ENCODE data around the gene SDCBP2.
"Not testable (repeated sequence)": the region's sequence is repeated elsewhere in the genome, so short reads cannot be mapped to it uniquely, and the experiment has no call there.

SDCBP2 gene

DNA sequence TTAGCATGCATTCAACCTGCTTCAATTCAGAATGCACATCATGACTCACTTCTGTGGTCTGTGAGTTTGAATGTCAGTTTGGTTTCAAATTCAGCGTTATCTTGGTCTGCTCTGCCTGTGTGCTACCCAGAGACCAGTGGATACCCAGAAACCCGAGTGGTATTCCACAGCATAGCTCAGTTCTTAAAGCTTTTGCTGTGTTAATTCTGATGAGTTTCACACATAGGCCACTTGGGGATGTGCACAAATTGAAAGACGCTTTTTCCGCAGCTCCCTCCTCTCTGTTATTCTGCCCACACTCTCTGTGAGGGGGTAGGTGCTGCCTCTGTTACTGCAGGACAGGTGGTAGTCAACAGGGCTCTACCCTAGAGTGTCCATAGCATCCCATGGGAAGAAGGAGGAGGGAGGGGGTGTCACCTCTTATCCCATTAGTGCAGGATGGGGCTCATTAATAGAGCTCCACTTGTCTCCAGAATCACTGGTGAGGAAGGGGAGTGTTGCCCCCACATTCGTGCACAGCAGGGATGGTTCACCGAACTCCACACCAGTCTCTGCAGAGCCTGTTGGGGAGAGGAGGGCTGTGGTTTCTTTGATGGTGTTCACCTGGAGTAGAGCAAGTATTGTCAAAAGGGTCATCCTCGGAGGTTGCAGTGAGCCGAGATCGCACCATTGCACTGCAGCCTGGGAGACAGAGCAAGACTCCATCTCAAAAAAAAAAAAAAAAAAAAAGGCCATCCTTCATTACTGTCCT lies 29.2 kb upstream of the SDCBP2 start:
- DNase-seq (ENCODE audit: low spot score) = no peak

DNA sequence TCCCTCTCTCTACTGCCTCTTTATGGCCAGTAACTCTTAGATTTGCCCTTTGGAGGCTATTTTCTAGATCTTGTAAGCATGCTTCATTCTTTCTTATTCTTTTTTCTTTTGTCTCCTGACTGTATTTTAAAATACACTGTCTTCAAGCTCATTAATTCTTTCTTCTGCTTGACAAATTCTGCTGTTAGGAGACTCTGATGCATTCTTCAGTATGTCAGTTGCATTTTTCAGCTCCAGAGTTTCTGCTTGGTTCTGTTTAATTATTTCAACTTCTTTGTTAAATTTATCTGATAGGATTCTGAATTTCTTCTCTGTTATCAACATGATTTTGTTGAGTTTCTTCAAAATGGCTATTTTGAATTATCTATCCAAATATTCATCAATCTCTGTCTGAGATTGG lies 25.0 kb upstream of the SDCBP2 start:
- no peak for DNase-seq (ENCODE audit: low spot score)

DNA sequence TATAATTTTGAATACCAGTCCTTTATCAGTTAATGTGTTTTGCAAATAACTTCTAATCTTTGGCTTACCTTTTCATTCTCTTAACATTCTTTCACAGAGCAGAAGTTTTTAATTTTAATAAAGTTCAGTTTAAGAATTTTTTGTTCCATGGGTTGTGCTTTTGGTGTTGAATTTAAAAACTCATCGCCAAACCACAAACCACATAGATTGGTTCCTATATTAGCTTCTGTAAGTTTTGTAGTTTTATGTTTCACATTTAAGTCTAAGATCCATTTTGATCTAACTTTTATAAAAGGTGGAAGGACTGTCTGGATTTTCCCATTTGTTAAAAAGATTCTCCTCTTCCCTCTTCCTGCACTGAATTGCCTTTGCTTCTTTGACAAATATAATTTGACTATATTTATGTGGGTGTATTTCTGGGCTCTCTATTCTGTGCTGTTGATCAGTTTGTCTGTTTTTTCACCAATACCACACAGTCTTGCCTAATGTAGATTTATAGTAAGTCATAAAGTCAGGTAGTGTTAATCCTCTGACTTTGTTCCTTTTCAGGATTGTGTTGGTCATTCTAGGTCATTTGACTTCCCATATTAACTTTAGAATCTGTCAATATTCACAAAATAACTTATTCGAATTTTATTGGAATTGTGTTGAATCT lies 17.5 kb upstream of the SDCBP2 start:
- DNase-seq (ENCODE audit: low spot score) = no peak

DNA sequence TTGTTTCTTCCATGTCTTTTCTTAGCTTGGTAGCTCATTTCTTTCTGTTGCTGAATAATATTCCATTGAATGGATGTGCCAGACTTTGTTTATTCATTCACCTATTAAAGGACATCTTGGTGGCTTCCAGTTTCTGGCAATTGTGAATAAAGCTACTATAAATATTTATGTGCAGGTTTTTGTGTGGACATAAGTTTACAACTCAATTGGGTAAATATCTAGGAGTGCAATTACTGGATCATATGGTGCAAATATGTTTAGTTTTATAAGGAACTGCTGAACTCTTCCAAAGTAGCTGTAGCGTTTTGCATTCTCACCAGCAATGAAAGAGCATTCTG lies 16.8 kb upstream of the SDCBP2 start:
- no peak for DNase-seq (ENCODE audit: low spot score)

DNA sequence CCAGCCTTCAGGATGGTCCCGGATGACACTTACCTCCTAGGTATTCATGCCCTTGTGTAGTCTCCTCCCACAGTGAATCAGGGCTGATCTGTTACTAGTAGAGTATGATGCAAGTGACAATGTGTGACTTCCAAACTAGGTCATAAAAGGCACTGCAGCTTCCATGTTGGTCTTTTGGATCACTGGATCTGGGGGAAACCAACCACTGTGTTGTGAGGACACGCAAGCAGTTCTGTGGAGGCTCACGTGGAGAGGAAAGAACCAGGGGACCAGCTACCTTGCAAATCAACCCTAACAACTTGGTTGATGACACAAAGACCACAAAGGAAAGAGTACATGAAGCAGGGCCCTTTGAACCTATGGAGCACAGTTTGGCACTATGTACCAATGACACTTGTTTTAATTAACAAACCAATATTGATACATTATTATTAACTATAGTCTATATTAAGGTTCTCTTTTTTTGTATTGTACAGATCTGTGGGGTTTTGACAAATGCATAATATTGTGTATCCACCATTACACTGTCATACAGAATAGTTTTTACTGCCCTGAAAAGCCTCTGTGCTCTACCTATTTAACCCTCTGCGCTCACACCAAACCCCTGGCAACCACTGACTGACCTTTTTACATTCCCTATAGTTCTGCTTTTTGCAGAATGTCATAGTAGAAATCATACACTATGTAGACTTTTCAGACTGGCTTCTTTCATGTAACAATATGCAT lies 16.3 kb upstream of the SDCBP2 start:
- DNase-seq (ENCODE audit: low spot score) = no peak

DNA sequence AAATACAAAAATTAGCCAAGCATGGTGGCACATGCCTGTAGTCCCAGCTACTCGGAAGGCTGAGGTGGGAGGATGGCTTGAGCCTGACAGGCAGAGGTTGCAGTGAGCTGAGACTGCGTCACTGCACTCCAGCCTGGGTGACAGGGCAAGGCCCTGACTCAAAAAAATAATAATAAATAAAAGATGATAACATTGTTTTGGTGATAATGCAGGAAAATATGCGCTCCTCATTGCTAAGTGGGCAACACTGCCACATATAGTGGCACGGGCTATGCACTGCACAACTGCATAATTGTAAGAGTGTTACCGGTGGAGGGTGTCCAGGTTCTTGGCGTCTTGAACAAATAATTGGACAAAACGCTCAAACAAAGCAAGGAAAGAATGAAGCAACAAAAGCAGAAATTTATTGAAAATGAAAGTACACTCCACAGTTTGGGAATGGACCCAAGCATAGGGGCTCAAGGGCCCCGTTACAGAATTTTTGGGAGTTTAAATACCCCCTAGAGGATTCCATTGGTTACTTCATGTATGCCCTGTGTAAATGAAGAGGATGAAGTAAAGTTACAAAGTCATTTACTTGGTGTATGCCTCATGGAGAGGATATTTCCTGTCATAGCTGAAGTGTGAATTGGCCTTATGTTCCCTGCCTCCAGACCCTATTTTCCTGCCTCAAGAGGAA lies 14.6 kb upstream of the SDCBP2 start:
- not testable (repeated sequence) for DNase-seq (ENCODE audit: low spot score)

DNA sequence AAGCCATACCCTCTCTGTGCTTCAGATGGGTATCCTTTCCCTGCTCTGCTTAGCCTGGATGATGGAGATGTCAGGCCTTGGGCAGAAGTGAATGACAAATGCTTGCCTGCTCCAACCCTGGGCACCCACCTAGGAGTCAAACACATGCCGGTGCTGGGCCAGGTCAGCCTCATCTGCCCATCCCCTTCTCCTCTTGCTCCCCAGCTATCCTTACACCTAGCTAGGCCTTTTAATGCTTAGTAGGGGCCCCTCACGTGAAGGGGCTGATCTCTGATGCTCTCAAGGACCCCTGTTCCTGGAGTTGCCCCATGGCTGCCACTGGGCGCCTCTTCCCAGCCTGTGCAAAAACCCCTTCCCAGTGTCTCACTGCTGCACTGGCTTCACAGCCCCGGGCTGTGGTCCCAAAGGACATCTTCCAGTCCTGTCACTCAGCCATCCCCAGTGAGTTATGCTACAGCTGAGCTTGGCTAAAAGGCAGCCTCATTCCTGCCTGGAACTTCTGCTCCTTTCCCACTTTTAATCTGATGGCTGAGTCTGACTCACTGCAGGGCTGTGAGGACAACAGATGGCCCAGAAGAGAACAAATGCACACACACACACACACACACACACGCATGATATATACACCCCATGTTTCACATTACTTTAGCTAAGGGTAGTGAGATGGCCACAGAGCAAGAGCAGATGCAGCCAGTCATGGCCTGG lies 12.8 kb upstream of the SDCBP2 start:
- DNase-seq (ENCODE audit: low spot score) = no peak

DNA sequence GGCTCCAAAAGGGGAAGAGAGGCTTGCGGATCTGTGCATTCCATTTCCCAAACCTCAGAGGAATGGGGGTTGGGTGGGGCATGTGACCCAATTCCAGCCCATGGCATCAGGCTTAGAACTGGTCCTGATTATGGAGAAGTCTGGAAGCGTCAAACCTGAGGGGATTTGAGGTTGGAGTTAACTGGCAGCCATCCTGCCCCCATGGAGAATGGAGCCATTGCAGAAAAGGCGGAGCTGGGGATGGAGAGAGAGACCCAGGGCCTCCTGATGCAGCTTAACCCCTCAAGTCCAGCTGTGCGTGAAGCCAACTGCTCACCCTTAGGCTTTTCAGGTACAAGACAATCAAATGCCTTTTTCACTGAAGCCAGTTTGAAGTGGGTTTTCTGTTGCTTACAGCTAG lies 9.9 kb upstream of the SDCBP2 start:
- no peak for DNase-seq (ENCODE audit: low spot score)

DNA sequence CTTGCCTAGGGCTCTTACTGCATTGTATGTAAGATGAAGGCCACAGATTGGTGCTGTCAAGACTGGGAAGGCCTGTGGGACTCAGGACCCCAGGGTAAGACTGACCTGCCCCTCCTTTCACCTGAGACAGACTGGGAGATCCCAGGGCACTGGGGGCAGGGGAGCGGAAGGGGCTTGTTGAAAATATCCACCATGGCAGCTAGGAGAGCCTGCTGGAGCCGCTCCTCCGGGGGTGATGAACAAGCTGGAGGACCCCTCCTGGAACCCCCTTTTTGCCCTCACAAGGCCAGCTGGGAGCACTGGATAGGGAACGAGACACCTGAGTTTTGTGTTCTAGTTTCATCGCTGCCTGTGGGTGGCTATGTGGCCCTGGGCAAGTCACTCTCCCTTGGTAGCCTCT lies 9.2 kb upstream of the SDCBP2 start:
- DNase-seq (ENCODE audit: low spot score) = no peak

DNA sequence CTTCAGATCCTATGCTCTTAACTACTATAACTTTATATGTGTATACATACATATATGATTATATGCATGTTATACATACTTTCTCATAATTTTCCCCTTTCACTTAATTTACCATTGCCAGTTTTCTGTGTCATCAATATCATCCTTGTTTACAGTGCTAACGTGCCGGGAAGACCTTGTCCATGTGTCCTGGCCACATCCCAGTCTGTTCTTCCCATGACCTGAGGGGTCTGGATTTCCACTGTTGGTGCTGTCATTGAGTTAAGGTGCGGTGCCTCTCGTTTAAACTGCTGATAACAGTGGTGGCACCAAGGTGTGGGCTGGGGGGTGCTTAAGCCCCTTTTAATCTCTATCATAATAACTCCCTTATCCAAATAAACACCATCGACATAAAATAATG lies 8.5 kb upstream of the SDCBP2 start:
- DNase-seq (ENCODE audit: low spot score) = no peak

DNA sequence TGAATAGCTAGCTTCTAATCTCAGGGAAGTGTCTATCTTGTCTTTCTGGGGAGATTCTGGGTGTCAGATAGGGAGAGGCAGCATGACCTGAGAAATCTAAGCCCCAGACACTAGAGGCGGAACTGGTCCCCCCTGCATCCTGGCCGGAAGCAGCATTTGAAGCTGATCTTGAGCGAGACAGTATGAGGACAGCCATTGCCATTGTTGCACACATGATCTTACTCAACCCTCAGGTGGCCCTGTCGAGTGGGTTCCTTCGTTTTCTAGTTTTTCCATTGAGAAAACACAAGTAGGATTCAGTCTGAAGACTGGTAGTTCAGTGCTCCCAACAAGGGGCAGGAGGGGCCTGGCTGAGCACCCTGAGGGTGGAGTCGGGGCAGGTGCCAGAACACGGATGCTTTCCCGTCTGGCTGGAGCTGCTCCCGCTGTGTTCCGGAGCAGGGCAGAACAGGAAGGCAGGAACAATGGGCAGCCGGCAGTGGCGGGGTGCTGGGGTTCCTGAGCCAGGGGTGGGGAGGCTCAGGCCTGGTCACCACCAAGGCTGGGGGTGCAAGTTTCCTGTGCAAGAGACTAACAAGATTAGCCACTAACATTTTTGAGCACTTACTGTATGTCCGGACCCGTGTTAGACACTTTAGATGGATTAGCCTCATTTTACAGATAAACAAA lies 7.9 kb upstream of the SDCBP2 start:
- no peak for DNase-seq (ENCODE audit: low spot score)

DNA sequence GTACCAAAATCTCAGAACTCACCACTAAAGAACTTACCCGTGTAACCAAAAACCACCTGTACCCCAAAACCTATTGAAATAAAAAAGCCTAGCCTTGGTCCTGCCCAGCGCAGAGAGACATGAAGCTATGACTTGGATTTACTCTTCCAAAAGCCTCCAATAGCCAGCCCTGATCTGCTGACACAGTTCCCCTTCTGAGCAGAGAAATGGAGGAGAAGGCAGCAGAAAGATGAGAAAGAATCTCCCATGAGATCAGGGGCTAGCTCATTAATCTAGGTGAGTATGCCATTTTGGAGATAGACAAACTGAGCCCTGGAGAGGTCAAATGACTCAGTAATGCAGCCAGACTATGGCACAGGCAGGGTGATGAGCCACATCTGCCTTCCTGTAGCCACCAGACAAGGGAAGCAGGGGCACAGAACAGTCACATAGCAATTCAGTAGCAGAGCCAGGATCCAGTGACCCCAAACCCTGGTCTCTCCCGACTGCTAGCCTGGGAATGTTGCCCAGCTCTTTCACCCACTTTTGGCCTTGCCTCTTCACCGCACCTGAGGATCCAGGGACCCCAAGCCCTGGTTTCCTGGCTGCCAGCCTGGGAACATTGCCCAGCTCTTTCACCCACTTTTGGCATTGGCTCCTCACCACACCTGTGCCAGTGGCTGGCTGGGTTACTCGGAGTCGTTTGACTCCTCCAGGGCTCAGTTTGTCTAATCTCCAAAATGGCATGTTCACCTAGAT lies 7.2 kb upstream of the SDCBP2 start:
- DNase-seq (ENCODE audit: low spot score) = no peak

DNA sequence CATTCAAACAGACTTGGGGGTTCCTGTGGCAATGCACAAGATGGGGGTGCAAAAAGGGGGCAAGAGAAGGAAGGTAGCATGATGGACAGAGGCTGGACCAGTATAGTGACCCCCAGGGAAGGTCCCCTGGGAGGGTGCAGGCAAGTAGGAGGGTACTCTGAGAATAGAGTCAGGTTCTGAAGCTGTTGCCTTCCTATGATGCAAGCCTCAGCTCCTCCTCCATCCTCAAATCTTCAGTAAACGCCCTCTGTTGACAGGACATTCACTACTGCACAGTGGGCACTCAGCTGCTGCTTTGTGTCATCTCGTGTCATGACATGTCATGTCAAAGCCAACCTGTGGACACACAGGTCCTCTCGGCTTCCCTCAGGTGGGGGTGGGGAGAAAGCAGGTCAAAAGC lies 5.8 kb upstream of the SDCBP2 start:
- DNase-seq (ENCODE audit: low spot score) = no peak

DNA sequence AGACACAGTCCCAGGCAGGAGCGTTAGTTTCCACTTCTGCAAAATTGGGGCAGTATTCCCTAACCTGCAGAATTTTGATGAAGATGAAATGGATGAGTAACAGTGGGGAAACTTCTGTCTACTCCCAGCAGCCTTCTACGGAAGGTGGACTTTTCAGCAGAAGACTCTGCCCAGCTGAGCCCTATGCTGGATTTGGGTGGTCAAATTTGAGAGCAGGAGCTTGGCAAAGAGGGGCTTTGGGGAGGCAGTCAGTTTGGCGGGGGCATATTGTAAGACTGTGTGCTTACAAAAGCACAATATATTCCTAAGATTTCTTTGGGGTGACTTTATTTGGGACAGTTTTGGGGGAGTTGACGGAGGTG lies 5.4 kb upstream of the SDCBP2 start:
- DNase-seq (ENCODE audit: low spot score) = no peak

DNA sequence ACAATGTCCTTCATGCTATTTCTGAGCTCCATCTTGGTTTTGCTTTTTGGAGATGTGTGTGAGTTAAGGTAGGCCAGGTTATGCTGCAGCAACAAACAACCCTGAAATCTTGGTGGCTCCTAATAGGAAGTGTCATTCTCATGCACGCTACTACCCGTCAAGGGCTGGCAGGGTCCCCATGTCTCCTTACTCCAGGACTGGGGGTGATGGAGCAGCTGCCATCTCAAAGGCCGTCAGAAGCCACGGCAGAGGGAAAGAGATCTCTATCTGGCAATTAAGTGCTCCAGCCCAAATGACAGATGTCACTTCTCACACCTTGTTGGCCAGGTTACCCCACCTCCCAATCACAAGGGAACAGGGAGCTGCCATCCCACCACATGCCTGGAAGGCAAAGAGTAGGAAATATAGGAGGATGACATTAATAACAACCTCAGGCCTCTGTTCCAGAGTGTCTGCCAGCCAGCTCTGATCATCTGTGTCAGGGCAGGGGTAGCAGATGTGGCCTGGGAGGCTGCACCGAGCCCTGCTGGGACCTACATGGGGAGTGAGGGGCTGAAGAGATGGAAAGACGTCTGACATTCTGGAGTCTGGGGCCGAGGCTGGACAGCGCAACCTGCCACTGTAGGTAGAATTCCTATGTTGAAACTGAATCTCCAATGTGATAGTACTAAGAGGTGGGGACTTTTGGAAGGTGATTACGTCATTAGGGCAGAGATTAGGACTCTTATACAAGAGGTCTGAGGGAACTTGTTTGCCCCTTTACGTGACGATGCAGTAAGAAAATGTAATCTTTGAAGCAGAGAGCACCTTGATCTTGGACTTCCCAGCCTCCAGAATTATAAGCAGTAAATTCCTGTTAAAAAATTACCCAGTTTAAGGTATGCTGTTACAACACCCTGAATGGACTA lies 4.8 kb upstream of the SDCBP2 start:
- no peak for DNase-seq (ENCODE audit: low spot score)

DNA sequence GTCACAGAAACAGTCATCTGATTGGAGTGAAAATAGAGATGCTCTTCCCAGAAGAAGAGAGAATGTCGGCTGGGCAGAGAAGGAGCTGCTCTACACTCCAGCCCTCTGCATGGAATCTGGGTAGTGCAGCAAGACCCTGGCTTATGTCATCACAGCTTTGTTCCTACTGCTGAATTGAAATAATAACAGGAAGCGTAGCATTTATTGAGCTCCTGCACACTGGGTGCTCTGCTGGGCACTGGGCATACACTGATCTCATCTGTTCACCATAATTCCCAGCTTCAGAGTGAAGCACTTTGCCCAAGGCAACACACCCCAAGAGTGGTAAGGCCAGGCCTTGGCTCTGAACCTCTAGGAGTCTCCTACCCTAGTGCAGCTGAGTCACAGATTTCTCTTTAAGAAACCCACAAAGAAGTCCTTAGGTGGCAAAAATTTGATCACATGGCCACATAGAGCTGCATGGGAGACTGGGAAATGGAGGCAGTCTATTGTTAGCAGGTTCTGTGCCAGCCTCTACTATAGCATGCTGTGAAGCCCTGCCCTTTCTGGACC lies 3.9 kb upstream of the SDCBP2 start:
- DNase-seq (ENCODE audit: low spot score) = no peak

DNA sequence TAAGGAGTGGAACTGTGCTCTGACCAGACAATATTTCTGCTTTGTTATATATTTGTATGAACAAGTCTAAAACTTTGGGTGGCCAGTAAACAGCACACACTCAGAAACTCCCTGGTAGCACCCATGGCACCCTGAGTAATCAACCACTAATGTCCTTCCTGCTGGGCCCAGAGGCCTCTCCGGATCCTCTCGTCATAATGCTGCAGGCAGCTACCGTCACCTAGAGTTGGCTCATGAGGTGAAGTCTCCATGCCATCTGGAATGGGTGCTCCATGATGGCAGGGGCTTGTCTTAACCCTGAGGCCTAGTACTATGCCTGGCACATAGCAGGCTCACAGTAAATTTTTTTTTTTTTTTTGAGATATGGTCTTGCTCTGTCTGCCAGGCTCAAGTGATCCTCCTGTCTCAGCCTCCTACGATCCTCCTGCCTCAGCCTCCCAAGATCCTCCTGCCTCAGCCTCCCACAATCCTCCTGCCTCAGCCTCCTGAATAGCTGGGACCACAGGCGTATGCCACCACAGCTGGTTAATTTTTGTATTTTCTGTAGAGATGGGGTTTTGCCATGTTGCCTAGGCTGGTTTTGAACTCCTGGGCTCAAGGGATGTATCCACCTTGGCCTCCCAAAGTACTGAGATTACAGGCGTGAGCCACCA lies 3.0 kb upstream of the SDCBP2 start:
- no peak for DNase-seq (ENCODE audit: low spot score)

DNA sequence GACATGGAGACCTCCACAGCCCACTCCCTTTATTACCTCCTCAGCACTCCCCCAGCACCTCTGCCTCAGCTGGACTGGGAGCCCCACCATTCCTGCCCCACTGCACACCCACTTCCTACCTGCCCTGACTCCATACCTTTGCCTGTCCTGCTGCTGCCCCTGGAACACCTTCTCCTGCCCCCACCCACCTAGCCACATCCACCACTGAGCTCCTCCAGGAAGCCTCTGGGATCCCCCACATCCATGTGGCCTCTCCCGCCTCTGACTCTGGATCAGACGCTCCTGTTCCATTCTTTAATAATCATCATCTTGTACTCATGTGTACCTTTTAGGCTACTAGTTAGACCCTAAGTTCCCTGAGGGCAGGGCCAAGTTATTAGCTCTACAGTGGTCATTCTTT lies 2.2 kb upstream of the SDCBP2 start:
- DNase-seq (ENCODE audit: low spot score) = no peak

Data from globus pallidus (tissue), 1 donor.